Placental pericyte (primary cell): ENCODE measurements around the gene AGL. TPM values are rescaled to one million over a fixed set of nuclear protein-coding genes. Genes with fewer than 3 reads are reported as not detected.

Experiments
- small RNA-seq: library from RNA; depleted of rRNA; stranded (forward); fragments of <200 nt; gene quantifications from one replicate; pipeline ENCODE3, GENCODE V24; 2012; ENCODE audit warnings: low replicate concordance
- total RNA-seq: library from RNA; depleted of rRNA; stranded (reverse); fragments of >200 nt; gene quantifications from 2 replicates; pipeline ENCODE4 v1.2.3, GENCODE V29; 2012

Gene AGL
- 6.8 and 9.2 TPM in 2 replicates for total RNA-seq

DNA sequence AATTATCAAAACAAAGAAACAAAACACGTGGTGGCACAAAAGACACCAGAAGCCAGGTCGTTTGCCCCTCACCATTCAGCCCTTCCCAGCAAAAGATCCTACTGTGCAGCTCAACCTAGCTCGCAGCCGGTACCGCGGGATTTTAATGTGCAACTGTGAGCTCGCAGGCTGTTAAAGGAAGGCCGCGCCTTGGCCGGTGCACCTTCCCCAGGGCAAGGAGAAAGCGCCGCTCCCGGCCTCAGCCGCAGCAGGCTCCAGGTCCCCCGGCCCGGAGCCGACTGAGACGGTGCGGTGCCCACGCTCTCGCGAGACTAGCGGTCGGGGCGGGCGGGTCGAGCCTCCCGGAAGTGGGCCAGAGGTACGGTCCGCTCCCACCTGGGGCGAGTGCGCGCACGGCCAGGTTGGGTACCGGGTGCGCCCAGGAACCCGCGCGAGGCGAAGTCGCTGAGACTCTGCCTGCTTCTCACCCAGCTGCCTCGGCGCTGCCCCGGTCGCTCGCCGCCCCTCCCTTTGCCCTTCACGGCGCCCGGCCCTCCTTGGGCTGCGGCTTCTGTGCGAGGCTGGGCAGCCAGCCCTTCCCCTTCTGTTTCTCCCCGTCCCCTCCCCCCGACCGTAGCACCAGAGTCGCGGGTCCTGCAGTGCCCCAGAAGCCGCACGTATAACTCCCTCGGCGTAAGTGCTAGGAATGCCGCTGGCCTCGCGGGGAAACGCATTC lies at the start of gene AGL:
Gene AGL, plus strand, starts transcription at position 618 of the 715 bp plus-strand sequence. CDS start 682 bp downstream, outside the sequence.

DNA sequence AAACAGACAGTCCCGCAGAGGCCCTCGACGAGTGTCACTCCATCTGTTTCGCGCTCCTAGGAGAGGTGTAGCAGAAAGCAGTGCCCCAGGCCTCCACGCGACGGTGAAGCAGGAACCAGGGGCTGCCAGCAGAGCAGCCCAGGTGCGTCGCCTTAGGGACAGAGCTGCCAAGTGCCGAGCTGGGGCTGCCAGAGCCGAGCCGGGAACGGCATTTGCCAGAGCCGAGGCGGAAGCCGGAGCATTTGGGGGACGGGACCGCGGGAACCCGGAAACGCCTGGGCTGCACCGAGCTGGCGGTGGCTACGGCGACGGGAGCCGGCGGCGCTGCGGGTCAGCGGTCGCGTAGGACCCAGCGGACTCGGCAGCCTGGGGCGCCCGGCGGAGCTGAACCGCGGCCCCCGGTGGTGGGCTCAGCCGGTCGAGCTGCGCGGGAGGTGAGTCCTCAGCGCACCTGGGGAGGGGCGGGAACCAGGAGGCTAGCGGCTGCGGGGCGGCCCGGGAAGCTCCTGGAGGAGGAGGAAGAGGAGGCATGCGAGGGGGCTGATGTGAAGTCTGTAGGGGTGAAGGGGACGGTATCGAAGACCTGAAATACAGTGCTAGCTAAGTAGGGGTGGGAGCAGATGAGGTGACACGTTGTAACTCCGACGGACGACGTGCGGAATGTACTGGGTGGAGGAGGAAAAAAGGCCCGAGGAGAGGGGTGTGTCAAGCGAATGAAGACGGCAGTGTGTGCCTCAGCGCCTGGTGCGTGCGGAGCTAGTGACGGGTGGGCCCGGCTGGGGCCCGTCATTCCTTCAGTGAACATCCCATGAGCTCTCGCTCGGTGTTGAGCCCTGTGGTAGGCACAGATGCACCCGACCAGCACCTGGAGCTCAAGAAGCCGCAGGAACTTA lies 119.8 kb downstream of the AGL start, which contains the start of gene SLC35A3:
Gene SLC35A3, plus strand, starts transcription at position 268 of the 893 bp plus-strand sequence. CDS start 23,559 bp downstream, outside the sequence.

Small RNA genes lying within 50 kb of the gene (small RNA-seq; reads per million reads assigned to genes)
- not detected for gene AC096949.1

Other genes with a start within 250 kb of the AGL start
- gene PALMD, start 204.2 kb upstream of the AGL start, total RNA-seq: 1.4 TPM in 1 of 2 replicates, not detected in the other
- gene FRRS1, start 83.7 kb upstream of the AGL start, total RNA-seq: 21.2 and 22.8 TPM in 2 replicates
- gene SLC35A3, start 119.6 kb downstream of the AGL start, total RNA-seq: 13.8 and 31.2 TPM in 2 replicates